ENCODE results near the gene QRICH1. TPM values are rescaled to one million over a fixed set of nuclear protein-coding genes. Genes with fewer than 3 reads are reported as not detected.

The QRICH1 gene
- total RNA-seq, 6 experiments from 2014 or later: 21.9 to 35.7 (median 31.7) TPM

DNA sequence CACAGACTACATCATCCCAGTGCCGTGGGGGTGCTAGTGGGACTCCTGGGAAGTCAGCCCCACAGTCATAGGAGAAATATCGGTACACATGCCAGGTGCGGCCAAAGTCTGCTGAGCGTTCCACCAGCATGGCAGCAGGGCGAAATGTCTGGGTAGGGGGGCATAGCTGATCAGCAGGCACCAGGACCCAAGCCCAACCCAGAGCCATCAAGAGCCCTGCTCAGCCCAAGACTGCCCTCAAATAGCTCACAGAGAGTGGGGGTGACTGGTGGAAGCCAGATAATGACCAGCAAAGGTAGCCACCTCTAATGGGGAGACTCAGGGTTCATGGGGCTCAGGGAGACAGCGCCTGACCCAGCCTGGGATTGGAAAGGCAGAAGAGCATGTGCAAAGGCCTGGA, 37.7 kb upstream of the QRICH1 start:
- no peaks in the 10 kb centered on the region for H3K9me3 ChIP-seq
- H3K4me1 ChIP-seq: peaks cover 0 to 33% (median 12%) of the 10 kb centered on the region in 4 donors
- intact Hi-C loops (cut with DNase I): no loop called here
- DNase-seq: no peak
- no peak for TF ChIP-seq POLR2A (IDR thresholded peaks at IDR 0.05)
- TF ChIP-seq, protein P1, sequence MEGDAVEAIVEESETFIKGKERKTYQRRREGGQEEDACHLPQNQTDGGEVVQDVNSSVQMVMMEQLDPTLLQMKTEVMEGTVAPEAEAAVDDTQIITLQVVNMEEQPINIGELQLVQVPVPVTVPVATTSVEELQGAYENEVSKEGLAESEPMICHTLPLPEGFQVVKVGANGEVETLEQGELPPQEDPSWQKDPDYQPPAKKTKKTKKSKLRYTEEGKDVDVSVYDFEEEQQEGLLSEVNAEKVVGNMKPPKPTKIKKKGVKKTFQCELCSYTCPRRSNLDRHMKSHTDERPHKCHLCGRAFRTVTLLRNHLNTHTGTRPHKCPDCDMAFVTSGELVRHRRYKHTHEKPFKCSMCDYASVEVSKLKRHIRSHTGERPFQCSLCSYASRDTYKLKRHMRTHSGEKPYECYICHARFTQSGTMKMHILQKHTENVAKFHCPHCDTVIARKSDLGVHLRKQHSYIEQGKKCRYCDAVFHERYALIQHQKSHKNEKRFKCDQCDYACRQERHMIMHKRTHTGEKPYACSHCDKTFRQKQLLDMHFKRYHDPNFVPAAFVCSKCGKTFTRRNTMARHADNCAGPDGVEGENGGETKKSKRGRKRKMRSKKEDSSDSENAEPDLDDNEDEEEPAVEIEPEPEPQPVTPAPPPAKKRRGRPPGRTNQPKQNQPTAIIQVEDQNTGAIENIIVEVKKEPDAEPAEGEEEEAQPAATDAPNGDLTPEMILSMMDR (IDR thresholded peaks at IDR 0.05): no peak
- WGBS (ENCODE audit: insufficient coverage, low coverage, low lambda C conversion rate, missing lambda C conversion rate): 82% methylated on average over 2 of the region's 6 CpGs
- peak overlapping the region in 2 of 3 donors; percentile 68 to 73 for H3K4me3 ChIP-seq
- no peak overlapping the region for H3K27ac ChIP-seq
- H3K36me3 ChIP-seq: peaks cover 0 to 2% (median 0%) of the 10 kb centered on the region in 4 donors
- no peak for ATAC-seq
- H3K27me3 ChIP-seq: no peaks in the 10 kb centered on the region

- intact Hi-C loops (cut with DNase I): no loop called here
- peaks cover 0 to 33% (median 12%) of the 10 kb centered on the region in 4 donors for H3K4me1 ChIP-seq
- H3K4me3 ChIP-seq: no peak overlapping the region
- H3K36me3 ChIP-seq: peaks cover 0 to 7% (median 0%) of the 10 kb centered on the region in 4 donors
- no peak overlapping the region for H3K27ac ChIP-seq
- H3K9me3 ChIP-seq: no peaks in the 10 kb centered on the region
- TF ChIP-seq POLR2A (IDR thresholded peaks at IDR 0.05): no peak
- TF ChIP-seq, protein P1 (IDR thresholded peaks at IDR 0.05): no peak
- DNase-seq (no peak), ATAC-seq (no peak)
- no CpG with 5 or more reads among the region's 12 CpGs for WGBS (ENCODE audit: insufficient coverage, low coverage, low lambda C conversion rate, missing lambda C conversion rate)
- no peaks in the 10 kb centered on the region for H3K27me3 ChIP-seq
These were observed 37.2 kb upstream of the QRICH1 start for GRCh38 chr3:49131040-49131439.

DNA sequence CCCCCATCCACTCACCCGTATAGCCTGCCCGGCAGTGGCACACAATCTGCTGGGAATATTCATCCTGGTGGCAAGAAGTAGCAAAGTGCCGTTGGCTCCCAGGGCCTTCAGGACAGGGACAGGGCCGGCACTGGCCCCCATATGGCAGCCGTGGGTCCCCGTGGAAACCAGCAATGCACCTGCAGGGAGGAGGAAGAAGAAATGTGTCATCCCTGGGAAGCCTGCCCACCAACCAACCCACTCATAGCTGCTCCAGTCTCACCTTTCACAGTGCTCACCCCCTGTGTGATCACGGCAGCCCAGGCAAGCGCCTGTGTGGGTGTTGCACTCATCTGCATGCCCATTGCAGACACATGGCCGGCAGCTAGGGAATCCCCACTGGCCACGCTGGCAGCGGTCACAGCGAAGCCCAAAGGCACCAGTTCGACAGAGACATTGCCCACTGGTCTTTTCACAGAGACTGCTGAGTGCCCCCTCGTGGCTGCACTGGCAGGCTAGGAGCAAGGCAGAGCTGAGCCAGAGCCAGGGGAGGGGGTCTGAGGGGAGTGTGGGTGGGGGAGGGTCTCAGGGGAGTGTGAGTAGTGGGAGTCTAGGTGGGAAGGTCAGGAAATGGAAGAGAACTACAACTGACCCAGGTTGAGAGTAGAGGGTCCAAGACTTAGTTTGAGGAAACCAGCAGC, 31.3 kb upstream of the QRICH1 start:
- Histone ChIP-seq H3K27me3 (no peaks in the 10 kb centered on the region), H3K4me1 (no peaks in the 10 kb centered on the region), H3K9me3 (no peaks in the 10 kb centered on the region), H3K27ac (no peak overlapping the region), H3K4me3 (no peak overlapping the region), H3K36me3 (peaks cover 0 to 36% (median 7%) of the 10 kb centered on the region in 4 donors)
- intact Hi-C loops (cut with DNase I): no loop called here
- ATAC-seq: no peak
- no peak for TF ChIP-seq POLR2A (IDR thresholded peaks at IDR 0.05)
- TF ChIP-seq, protein P1 (IDR thresholded peaks at IDR 0.05): no peak
- 73% methylated on average over 4 of the region's 14 CpGs for WGBS (ENCODE audit: insufficient coverage, low coverage, low lambda C conversion rate, missing lambda C conversion rate)
- no peak for DNase-seq

GRCh38 chr3:49124203-49124602, 30.3 kb upstream of the QRICH1 start:
- no peak for DNase-seq
- ATAC-seq: no peak
- WGBS (ENCODE audit: insufficient coverage, low coverage, low lambda C conversion rate, missing lambda C conversion rate): no CpG with 5 or more reads among the region's 7 CpGs
- Histone ChIP-seq H3K27ac (no peak overlapping the region), H3K4me3 (no peak overlapping the region), H3K36me3 (peaks cover 0 to 36% (median 7%) of the 10 kb centered on the region in 4 donors), H3K4me1 (peaks cover 0 to 8% (median 5%) of the 10 kb centered on the region in 4 donors), H3K27me3 (no peaks in the 10 kb centered on the region), H3K9me3 (no peaks in the 10 kb centered on the region)
- intact Hi-C loops (cut with DNase I): no loop called here
- TF ChIP-seq POLR2A (IDR thresholded peaks at IDR 0.05): no peak

DNA sequence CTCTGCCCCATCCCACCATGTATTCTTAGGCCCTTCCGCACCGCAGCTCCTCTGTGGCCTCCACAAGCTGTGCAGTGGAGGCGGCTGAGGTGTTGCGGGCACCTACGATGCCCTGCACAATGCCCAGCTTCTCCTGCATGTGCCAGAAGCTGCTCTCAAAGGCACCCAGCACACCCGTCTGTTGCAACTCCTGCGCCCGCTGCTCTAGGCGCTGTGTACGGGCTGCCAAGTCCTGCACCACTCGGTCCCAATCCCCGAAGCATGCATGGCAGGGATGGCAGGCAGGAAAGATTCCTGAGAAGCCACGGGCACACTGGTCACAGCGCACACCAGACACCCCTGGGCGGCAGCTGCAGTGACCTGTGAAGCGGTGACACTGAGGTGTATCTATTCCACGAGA, 29.8 kb upstream of the QRICH1 start:
- H3K27me3 ChIP-seq: no peaks in the 10 kb centered on the region
- H3K9me3 ChIP-seq: no peaks in the 10 kb centered on the region
- no peak overlapping the region for H3K27ac ChIP-seq
- H3K4me3 ChIP-seq: no peak overlapping the region
- no peak for ATAC-seq
- peaks cover 0 to 36% (median 8%) of the 10 kb centered on the region in 4 donors for H3K36me3 ChIP-seq
- no peak for DNase-seq
- intact Hi-C loops (cut with DNase I): no loop called here
- WGBS (ENCODE audit: insufficient coverage, low coverage, low lambda C conversion rate, missing lambda C conversion rate): 87% methylated on average over 5 of the region's 17 CpGs
- H3K4me1 ChIP-seq: peaks cover 0 to 11% (median 6%) of the 10 kb centered on the region in 4 donors
- TF ChIP-seq, protein P1 (IDR thresholded peaks at IDR 0.05): no peak
- no peak for TF ChIP-seq POLR2A (IDR thresholded peaks at IDR 0.05)
